ENCODE measurements around the gene ARID1B.

DNA sequence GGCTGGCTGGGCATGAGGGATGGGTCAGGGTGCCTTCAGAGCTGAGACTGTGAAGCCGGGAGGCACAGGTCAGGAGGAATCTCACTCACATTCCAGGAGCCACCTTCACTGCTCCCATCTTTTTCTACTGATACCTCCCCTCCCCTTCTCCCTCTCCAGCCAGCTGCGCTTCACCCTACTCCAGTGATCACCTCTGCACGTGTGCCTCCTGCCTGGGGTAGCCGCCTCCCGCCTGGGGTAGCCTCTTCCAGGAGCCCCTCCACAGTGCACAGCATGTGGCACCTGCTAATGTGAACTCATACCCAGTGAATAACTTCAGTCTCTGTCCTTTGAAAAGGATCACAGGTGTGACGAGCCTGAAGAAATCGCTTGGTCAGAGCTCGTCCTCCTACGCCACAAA lies 313.6 kb downstream of the ARID1B start:
- no peak for TF ChIP-seq ZNF140 (tag by site-specific recombination; IDR thresholded peaks at IDR 0.05)
- no peak for TF ChIP-seq CTCF (tag by site-specific recombination; IDR thresholded peaks at IDR 0.05)
- no peak for TF ChIP-seq SCRT2 (tag by site-specific recombination; IDR thresholded peaks at IDR 0.05)
- TF ChIP-seq, protein P1, sequence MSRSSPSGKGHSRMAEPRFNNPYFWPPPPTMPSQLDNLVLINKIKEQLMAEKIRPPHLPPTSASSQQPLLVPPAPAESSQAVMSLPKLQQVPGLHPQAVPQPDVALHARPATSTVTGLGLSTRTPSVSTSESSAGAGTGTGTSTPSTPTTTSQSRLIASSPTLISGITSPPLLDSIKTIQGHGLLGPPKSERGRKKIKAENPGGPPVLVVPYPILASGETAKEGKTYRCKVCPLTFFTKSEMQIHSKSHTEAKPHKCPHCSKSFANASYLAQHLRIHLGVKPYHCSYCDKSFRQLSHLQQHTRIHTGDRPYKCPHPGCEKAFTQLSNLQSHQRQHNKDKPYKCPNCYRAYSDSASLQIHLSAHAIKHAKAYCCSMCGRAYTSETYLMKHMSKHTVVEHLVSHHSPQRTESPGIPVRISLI (tag by site-specific recombination; IDR thresholded peaks at IDR 0.05) = no peak
- TF ChIP-seq ZNF398 (tag by site-specific recombination; IDR thresholded peaks at IDR 0.05) = no peak
- TF ChIP-seq SP2 (tag by site-specific recombination; IDR thresholded peaks at IDR 0.05) = no peak
- TF ChIP-seq ZNF133 (tag by site-specific recombination; IDR thresholded peaks at IDR 0.05) = no peak
- TF ChIP-seq ZNF544 (tag by site-specific recombination; IDR thresholded peaks at IDR 0.05) = no peak
- TF ChIP-seq ZNF529 (tag by site-specific recombination; IDR thresholded peaks at IDR 0.05; ENCODE audit: insufficient replicate concordance) = no peak
- TF ChIP-seq TCF7L2 (IDR thresholded peaks at IDR 0.05; ENCODE audit: borderline replicate concordance, low read depth, low read length) = no peak
- TF ChIP-seq ZNF324 (tag by site-specific recombination; IDR thresholded peaks at IDR 0.05) = no peak

All from HEK293 (cell line).